NCI-H1417 (cell line): ENCODE results near the gene WWC2.

Experiments used
- DNase-seq, 3 experiments: peaks; one replicate each; lab custom pipeline; 2025; lab: John Stamatoyannopoulos, UW

Gene WWC2

DNA sequence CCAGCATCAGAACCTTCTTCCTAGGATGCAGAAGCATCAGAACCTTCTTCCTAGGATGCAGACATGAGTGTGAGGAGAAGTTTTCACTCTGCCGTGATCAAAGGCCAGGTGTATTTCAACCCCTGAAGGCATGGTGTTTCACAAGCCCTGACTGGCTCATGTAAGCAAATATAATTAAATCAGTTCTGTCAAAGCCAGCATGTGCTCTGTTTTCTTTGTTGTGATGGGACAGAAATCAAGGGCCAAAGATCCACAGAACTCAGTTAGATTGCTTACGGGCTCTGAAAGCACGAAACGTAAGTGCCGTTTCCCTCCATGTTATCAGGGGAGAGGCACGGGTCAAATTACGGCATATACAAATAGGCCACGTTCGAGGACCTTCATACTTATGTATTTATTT, 255.2 kb downstream of the WWC2 start:
- DNase-seq = peak; percentile 18 to 65 (median 23)

DNA sequence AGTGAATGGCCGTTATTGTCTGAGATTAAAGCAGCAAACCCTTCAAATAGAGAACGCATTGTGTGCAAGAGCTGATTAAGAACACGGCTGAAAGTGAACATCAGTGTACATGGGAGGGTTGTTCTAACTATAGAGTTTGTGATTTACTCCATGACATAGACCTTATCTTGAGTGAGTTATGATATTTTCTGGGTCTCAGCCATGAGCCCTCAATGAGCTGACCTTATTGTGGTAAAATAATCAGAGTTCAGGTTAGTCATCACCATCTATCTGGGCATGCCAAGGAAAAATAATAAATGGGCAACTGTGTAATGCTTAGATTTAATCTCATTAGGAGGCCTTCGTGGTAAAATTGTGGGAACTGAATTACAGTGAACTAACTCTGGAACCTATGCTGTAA, 256.3 kb downstream of the WWC2 start:
- no peak for DNase-seq

DNA sequence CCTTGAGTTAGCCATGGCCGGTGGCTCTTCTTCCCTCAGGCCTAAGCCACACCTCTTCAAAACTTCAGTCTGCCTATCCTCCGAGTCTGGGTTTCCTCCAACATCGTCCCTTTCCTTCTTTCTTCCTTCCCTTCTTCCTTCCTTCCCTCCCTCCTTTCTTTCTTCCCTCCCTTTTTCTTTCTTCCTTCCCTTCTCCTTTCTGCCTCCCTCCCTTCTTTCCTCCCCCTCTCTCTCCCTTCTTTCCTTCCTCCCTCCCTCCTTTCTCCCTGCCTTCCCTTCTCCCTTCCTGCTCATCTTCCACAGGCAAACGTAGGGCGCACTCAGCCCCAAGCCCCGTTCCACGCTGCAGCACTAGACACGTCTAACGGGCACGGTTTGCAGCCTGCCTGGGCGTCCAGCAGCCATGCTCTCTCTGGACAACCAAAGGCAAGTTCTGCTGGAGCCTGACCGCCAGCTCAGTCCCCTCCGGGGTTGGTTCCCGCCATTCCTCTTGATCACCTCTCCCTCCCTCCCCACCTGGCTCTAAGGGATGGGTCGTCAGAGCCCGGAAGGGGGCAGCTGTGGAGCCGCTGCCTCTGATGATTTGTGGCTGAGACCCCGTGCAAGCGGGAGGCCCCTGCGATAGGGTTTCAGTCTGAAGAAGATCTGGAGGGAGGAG, 257.2 kb downstream of the WWC2 start:
- no peak for DNase-seq

DNA sequence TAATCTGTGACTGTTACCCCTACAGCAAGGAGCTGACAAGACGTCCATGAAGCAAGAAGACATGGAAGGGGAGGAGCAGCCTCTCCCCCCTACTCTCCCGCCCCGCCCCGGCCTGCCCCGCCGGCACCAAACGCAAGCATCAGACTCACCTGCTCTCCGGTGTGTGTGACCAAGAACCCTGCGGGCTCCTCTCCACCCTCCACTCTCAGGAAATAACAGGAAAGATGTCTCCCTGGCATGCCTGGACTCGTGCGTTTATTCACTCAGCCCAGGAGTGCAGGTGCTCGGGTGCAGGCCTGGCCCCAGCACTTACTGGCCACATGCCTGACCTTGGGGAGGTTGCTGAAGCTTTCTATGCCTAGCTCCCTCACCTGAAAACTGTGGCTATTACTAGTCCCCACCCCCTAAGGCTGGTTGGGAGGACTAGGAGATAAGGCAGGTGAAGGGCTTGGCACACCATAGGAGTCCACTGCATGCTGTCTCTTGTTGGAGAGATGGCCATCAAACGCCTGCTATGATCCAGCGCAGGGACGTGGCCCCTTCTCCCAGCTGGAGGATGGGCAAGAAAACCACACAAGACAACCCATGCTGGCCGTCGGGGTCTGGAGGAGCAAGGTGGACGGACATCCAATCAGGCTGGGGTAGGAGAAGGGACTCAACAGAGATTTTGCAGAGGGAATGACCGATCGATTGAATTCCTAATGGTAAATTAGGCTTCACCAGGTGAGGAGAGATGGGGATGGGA, 258.0 kb downstream of the WWC2 start:
- DNase-seq = peak; percentile 1 to 39 (median 8)

DNA sequence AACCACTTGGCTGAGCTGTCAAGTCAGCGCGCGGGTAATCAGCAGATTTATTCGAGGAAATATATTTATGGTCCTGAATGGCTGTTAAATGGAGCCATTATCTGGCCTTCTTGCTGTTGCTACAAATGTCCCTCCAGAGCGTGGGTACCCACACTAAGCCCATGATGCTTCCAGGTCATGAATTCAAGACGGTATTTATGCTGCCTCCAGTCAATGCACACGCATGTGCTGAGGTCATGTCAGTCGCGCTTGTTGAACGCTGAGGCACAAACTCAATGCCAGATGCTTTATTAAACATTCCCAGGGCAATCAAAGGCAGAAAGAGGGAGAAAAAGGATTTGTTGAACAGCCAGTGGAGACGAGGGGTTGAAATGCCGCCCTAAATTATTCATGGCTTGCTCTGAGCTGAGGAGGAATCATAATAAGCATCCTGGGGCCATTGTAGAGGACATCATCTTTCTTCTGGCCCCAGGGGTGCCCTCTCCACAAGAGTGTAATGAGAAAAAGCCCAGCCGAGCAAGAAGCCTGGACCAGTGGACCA, 259.2 kb downstream of the WWC2 start:
- no peak for DNase-seq

DNA sequence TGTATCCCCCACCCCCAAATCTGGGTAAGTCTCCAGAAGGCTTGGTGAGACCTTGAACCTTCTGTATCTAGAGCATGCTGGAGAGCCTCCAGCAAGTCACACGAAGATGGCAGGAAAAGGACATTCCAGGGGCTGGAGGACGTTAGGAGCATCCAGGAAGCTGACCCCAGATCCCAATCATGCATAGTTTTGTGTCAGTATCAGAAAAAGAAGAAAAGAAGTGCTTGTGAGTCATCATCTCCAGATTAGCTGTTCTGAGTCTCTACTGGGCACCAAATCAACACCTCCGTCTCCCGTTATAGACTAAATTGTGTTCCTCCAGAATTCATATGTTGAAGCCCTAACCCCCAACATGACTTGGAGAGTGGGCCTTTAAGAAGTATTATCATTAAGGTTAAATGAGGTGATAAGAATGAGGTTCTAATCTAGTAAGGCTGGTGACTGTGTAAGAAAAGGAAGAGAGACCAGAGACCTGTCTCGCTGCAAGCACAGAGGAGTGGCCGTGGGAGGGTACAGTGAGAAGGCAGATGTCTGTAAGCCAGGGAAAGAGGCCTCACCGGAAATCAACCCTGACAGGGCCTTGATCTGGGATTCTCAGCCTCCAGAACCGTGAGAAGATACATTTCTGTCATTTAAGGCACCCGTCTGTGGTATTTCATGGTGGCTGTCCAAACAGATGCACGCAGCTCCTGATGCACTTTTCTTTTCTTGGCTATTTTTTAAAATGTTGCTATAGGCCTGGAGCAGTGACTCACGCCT, 261.3 kb downstream of the WWC2 start:
- no peak for DNase-seq

DNA sequence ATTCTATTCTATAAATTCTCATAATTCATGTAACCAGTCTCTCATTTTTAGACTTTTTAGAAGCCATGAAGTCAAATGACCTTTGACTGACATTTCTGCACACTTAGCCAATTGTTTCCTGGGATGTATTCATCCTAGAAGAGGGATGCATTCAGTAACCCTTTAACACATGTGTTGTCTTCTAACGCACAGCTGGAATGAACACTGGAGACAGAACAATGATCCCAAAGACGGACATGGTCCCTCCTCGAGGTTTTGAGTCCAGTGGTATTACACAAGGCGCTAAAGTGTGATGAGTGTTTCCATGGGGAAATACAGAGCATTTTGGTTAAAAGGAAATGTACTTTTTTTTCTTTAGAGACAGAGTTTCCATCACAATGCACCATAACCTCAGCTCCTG, 263.0 kb downstream of the WWC2 start:
- DNase-seq = no peak

DNA sequence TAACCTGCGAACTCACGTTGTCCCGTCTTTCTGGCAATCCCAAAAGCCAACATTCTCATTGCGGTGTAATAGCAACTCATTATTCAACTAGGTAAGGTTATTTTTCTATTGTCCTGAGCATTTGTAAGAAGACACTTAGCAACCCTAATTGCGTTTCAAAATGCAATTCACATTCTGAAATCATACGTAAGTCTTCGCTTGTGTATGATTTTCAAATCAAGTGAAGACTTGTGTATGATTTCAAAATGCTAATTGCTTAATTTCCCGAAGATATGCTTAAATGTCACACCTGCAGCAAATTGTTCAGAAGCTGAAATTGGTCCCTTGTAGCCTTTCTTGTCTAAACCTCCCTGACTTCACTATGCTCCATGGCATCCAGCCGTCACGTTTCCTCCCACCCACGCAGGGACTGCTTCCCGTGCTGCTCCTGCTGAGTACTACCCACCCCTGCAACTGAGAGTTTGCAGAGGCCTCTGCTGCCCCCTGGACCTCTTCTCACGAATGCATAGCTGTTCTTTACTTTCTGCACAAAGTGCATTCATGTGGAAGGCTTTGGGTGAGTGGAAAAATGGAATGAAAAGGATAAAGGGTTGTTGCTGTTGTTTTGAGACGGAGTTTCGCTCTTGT, 264.0 kb downstream of the WWC2 start:
- DNase-seq = no peak

DNA sequence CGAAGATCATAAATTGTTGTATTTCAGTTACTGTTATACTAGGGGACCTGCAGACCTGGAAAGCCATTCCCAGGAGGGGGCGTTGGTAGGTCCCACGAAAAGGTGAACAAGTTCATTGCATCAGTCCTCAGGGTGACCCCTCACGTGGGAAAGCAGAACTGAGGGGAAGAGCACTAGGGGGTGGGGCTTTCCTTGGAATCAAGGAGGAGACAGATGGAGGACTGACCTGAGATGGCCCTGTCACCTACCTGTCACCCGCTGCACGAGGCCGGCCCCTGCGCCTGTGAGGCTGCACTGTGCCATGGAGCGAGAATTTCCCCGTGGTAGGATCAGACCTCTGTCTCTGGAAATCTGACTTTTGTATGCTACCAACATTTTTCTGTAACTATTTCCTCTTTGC, 265.0 kb downstream of the WWC2 start:
- DNase-seq = no peak

DNA sequence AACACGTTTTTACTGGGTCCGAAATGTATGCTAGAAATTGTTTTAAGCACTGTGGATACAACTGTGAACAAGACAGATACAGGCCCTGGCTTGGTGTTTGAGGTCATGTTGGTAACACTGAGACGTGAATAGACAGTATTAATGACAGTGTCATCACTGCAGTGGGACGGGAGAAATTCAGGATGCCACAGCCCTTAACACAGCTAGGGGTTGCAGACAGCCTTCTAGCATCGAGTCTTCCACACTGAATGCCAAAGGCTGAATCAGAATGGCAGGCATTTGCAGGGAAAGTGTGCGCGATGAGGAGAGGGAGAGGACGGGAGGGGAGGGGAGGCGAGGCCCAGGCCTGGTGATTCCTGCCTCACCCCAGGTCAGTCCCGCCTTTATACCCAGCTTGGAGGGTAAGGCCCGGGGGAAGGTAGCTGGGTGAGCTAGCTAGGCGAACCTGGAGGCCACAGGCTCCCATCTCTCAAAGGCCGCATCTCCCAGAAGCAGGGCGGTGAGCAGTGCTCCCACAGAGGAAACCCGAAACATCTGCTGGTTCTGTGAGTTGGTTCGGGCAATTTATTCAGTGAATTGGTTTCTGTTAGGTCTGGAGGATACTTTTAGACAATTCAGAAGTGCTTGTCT, 267.3 kb downstream of the WWC2 start:
- DNase-seq = no peak

DNA sequence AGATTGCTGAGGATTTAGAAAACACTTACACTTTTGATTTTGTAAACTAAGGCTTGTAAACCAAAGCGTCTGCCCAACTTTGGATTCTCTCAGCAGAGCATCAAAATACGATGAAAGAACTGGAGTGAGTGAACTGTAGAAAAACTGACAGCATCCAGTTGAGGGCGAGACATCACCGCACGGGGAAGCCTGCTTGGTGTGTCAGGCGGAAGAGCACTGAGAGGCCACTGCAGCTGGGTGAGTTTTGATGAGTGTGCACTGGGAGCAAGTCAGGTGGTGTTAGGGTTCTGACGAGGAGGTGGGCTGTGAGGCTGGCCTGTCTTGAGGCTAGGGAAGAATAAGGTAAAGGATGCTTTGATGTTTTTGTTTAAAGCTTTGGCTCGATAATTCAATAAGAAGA, 270.0 kb downstream of the WWC2 start:
- no peak for DNase-seq
